WTC11 (cell line): ENCODE results near the gene CDKN3. TPM values are rescaled to one million over a fixed set of nuclear protein-coding genes. Genes with fewer than 3 reads are reported as not detected.

ENCODE experiments used
- ATAC-seq: fragments of 200-7000 bp; cut with Tn5 transposase; 2 replicates; pipeline ENCODE4 v1.10.0; 2021; ENCODE audit warnings: mild to moderate bottlenecking, moderate library complexity
- CTCF ChIA-PET: fragments of 300-600 bp; sonication (Branson Sonifier 250); formaldehyde crosslinking; loops from one replicate; lab custom pipeline; 2021; ENCODE audit warnings: antibody characterized with exemption; lab: Charles Lee
- POLR2A ChIA-PET: fragments of 350-600 bp; sonication (Branson Sonifier 250); formaldehyde crosslinking; loops from one replicate; lab custom pipeline; 2021; ENCODE audit warnings: antibody characterized with exemption; lab: Charles Lee
- DNase-seq: peaks from one replicate; pipeline ENCODE4 v3.0.0; 2021; ENCODE audit warnings: low spot score
- H3K27ac Mint-ChIP-seq: 2 replicates; pipeline ENCODE4 v1.8.0; 2021; ENCODE audit warnings: mixed read lengths
- H3K27me3 Mint-ChIP-seq: 2 replicates; pipeline ENCODE4 v1.8.0; 2021; ENCODE audit warnings: low read depth, mild to moderate bottlenecking, moderate library complexity, mixed read lengths
- H3K36me3 Mint-ChIP-seq: 2 replicates; pipeline ENCODE4 v1.8.0; 2021; ENCODE audit warnings: mixed read lengths
- H3K4me1 Mint-ChIP-seq: 2 replicates; pipeline ENCODE4 v1.8.0; 2022; ENCODE audit warnings: mixed read lengths
- H3K4me3 Mint-ChIP-seq: 2 replicates; pipeline ENCODE4 v1.8.0; 2021; ENCODE audit warnings: mild to moderate bottlenecking, moderate library complexity, mixed read lengths
- H3K9me3 Mint-ChIP-seq: 2 replicates; pipeline ENCODE4 v1.8.0; 2021; ENCODE audit warnings: mixed read lengths
- AR ChIP-seq: fragments of 250-450 bp; sonication (Bioruptor Pico); IDR thresholded peaks from 2 replicates; pipeline ENCODE4 v1.9.0; 2021; ENCODE audit warnings: mild to moderate bottlenecking
- ATF1 ChIP-seq: sonication (generic); formaldehyde crosslinking; IDR thresholded peaks from 2 replicates; pipeline ENCODE4 v1.8.1; 2023; ENCODE audit warnings: mild to moderate bottlenecking, moderate library complexity, missing genetic modification reagents
- E2F1 ChIP-seq: sonication (generic); formaldehyde crosslinking; IDR thresholded peaks from 2 replicates; pipeline ENCODE4 v1.8.0; 2022; ENCODE audit warnings: mild to moderate bottlenecking, missing genetic modification reagents
- GABPB1 ChIP-seq: sonication (generic); formaldehyde crosslinking; IDR thresholded peaks from 2 replicates; pipeline ENCODE4 v1.8.1; 2023; ENCODE audit warnings: mild to moderate bottlenecking, missing genetic modification reagents
- GRHL2 ChIP-seq: fragments of 250-450 bp; sonication (Bioruptor Pico); IDR thresholded peaks from 2 replicates; pipeline ENCODE4 v1.8.0; 2022; ENCODE audit warnings: mild to moderate bottlenecking, moderate library complexity; ENCODE audit not compliant: insufficient replicate concordance, severe bottlenecking
- HMGA2 ChIP-seq: fragments of 250-450 bp; sonication (Bioruptor Pico); IDR thresholded peaks from 2 replicates; pipeline ENCODE4 v1.4.0; 2021; ENCODE audit warnings: mild to moderate bottlenecking, moderate library complexity
- KAT7 ChIP-seq: sonication (generic); formaldehyde crosslinking; IDR thresholded peaks from 2 replicates; pipeline ENCODE4 v1.8.1; 2023; ENCODE audit warnings: missing genetic modification reagents, mild to moderate bottlenecking, borderline replicate concordance
- NFE2L1 ChIP-seq: sonication (generic); formaldehyde crosslinking; IDR thresholded peaks from 2 replicates; pipeline ENCODE4 v1.8.1; 2023; ENCODE audit warnings: missing genetic modification reagents
- NR1H2 ChIP-seq: sonication (generic); formaldehyde crosslinking; IDR thresholded peaks from 2 replicates; pipeline ENCODE4 v1.9.0; 2021; ENCODE audit warnings: mild to moderate bottlenecking, moderate library complexity, missing genetic modification reagents
- SMAD3 ChIP-seq: sonication (generic); formaldehyde crosslinking; IDR thresholded peaks from 2 replicates; pipeline ENCODE4 v1.8.0; 2022; ENCODE audit warnings: missing genetic modification reagents, mild to moderate bottlenecking, borderline replicate concordance
- SOX15 ChIP-seq: fragments of 250-450 bp; sonication (Bioruptor Pico); IDR thresholded peaks from 2 replicates; pipeline ENCODE4 v1.9.0; 2021; ENCODE audit warnings: mild to moderate bottlenecking
- TEAD1 ChIP-seq: sonication (generic); formaldehyde crosslinking; IDR thresholded peaks from 2 replicates; pipeline ENCODE4 v1.8.0; 2022; ENCODE audit warnings: mild to moderate bottlenecking, missing genetic modification reagents
- ZBTB43 ChIP-seq: sonication (generic); formaldehyde crosslinking; IDR thresholded peaks from 2 replicates; pipeline ENCODE4 v1.8.1; 2023; ENCODE audit warnings: mild to moderate bottlenecking, missing genetic modification reagents
- ZNF263 ChIP-seq: sonication (generic); formaldehyde crosslinking; IDR thresholded peaks from 2 replicates; pipeline ENCODE4 v1.8.1; 2022; ENCODE audit warnings: low read depth, mild to moderate bottlenecking, moderate library complexity, missing genetic modification reagents
- ZNF512 ChIP-seq: sonication (generic); formaldehyde crosslinking; IDR thresholded peaks from 2 replicates; pipeline ENCODE4 v1.8.1; 2022; ENCODE audit warnings: missing genetic modification reagents, borderline replicate concordance
- total RNA-seq: library from RNA; stranded (reverse); gene quantifications from 3 replicates; pipeline ENCODE4 v1.2.3, GENCODE V29; 2021
- TF ChIP-seq, protein P1 (sequence below): sonication (generic); formaldehyde crosslinking; IDR thresholded peaks from 2 replicates; pipeline ENCODE4 v1.8.1; 2023; ENCODE audit warnings: mild to moderate bottlenecking, missing genetic modification reagents, moderate library complexity
- TF ChIP-seq, protein P2 (sequence below): sonication (generic); formaldehyde crosslinking; IDR thresholded peaks from 2 replicates; pipeline ENCODE4 v1.8.0; 2022; ENCODE audit warnings: missing genetic modification reagents

Gene CDKN3
- total RNA-seq, 1 experiment from 2014 or later = 55.4 TPM

GRCh38 chr14:54354096-54354495 is 42.7 kb upstream of the CDKN3 start:
- DNase-seq = no peak
- CTCF ChIA-PET = interaction anchor here (0.9 kb wide), 1 partner anchor 15 kb away, joined by 3 read pairs; no protein-coding TSS in a partner anchor
- H3K4me3 Mint-ChIP-seq = no peak overlapping the region
- peaks cover 29% of the 10 kb centered on the region for H3K4me1 Mint-ChIP-seq
- no peak for ATAC-seq
- POLR2A ChIA-PET = no interaction called here
- H3K27me3 Mint-ChIP-seq = no peaks in the 10 kb centered on the region; the same call in 1 of the 2 replicates
- TF ChIP-seq GABPB1 (CRISPR knock-in tag) (peak; percentile 83), E2F1 (CRISPR knock-in tag) (no peak)
- no peak overlapping the region for H3K27ac Mint-ChIP-seq
- H3K36me3 Mint-ChIP-seq = peaks cover 27% of the 10 kb centered on the region
- H3K9me3 Mint-ChIP-seq = peaks cover 25% of the 10 kb centered on the region

GRCh38 chr14:54354968-54355641 is 41.7 kb upstream of the CDKN3 start:
- peaks cover 27% of the 10 kb centered on the region for H3K4me1 Mint-ChIP-seq

More at GRCh38 chr14:54354968-54355641, 41.7 kb upstream of the CDKN3 start:
- ChIA-PET CTCF (no interaction called here), POLR2A (no interaction called here)
- ATAC-seq (no peak), DNase-seq (no peak)
- no peak for TF ChIP-seq NR1H2
- TF ChIP-seq ZNF263 (CRISPR knock-in tag) = no peak
- TF ChIP-seq, protein P1, sequence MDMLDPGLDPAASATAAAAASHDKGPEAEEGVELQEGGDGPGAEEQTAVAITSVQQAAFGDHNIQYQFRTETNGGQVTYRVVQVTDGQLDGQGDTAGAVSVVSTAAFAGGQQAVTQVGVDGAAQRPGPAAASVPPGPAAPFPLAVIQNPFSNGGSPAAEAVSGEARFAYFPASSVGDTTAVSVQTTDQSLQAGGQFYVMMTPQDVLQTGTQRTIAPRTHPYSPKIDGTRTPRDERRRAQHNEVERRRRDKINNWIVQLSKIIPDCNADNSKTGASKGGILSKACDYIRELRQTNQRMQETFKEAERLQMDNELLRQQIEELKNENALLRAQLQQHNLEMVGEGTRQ (CRISPR knock-in tag) = no peak
- no peak for TF ChIP-seq ATF1 (CRISPR knock-in tag)
- TF ChIP-seq HMGA2 = no peak
- TF ChIP-seq NFE2L1 (CRISPR knock-in tag) = no peak
- no peak for TF ChIP-seq ZBTB43 (CRISPR knock-in tag)
- no peak for TF ChIP-seq SMAD3
- no peak for TF ChIP-seq ZNF512 (CRISPR knock-in tag)
- TF ChIP-seq SOX15 (CRISPR knock-in tag) = no peak
- TF ChIP-seq TEAD1 = no peak
- TF ChIP-seq GRHL2 = no peak
- TF ChIP-seq, protein P2, sequence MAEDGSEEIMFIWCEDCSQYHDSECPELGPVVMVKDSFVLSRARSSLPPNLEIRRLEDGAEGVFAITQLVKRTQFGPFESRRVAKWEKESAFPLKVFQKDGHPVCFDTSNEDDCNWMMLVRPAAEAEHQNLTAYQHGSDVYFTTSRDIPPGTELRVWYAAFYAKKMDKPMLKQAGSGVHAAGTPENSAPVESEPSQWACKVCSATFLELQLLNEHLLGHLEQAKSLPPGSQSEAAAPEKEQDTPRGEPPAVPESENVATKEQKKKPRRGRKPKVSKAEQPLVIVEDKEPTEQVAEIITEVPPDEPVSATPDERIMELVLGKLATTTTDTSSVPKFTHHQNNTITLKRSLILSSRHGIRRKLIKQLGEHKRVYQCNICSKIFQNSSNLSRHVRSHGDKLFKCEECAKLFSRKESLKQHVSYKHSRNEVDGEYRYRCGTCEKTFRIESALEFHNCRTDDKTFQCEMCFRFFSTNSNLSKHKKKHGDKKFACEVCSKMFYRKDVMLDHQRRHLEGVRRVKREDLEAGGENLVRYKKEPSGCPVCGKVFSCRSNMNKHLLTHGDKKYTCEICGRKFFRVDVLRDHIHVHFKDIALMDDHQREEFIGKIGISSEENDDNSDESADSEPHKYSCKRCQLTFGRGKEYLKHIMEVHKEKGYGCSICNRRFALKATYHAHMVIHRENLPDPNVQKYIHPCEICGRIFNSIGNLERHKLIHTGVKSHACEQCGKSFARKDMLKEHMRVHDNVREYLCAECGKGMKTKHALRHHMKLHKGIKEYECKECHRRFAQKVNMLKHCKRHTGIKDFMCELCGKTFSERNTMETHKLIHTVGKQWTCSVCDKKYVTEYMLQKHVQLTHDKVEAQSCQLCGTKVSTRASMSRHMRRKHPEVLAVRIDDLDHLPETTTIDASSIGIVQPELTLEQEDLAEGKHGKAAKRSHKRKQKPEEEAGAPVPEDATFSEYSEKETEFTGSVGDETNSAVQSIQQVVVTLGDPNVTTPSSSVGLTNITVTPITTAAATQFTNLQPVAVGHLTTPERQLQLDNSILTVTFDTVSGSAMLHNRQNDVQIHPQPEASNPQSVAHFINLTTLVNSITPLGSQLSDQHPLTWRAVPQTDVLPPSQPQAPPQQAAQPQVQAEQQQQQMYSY (CRISPR knock-in tag) = no peak
- no peak for TF ChIP-seq KAT7 (CRISPR knock-in tag)
- TF ChIP-seq AR (CRISPR knock-in tag) = no peak
- H3K9me3 Mint-ChIP-seq = peaks cover 25% of the 10 kb centered on the region
- H3K27ac Mint-ChIP-seq = no peak overlapping the region
- no peak overlapping the region for H3K4me3 Mint-ChIP-seq
- H3K36me3 Mint-ChIP-seq = peaks cover 27% of the 10 kb centered on the region
- H3K27me3 Mint-ChIP-seq = no peaks in the 10 kb centered on the region; the same call in 1 of the 2 replicates
